Fibroblast of lung (primary cell): ENCODE measurements around the gene BCAS3. TPM values are rescaled to one million over a fixed set of nuclear protein-coding genes. Genes with fewer than 3 reads are reported as not detected.
A peak's percentile ranks its signal among the peaks of the same experiment; 100 is the strongest.

Source experiments
- DNase-seq, 2 donors: peaks; one replicate each; pipeline versions ENCODE4 v3.0.0 to v3.0.0-alpha.2; 2010; ENCODE audit warnings: low read depth in 2 of 2
- H2AFZ ChIP-seq: 2 replicates; pipeline ENCODE4 v1.5.1; 2012; ENCODE audit warnings: low read length, control low read depth, inconsistent platforms
- H3K27ac ChIP-seq: 2 replicates; pipeline ENCODE4 v1.5.1; 2011; ENCODE audit warnings: low read length, control low read depth; ENCODE audit not compliant: insufficient read depth
- H3K27me3 ChIP-seq: 2 replicates; pipeline ENCODE4 v1.5.1; 2011; ENCODE audit warnings: mild to moderate bottlenecking, low read length; ENCODE audit not compliant: control insufficient read depth, insufficient read depth
- H3K36me3 ChIP-seq: 2 replicates; pipeline ENCODE4 v1.5.1; 2011; ENCODE audit warnings: low read length; ENCODE audit not compliant: control insufficient read depth, insufficient read depth
- H3K4me1 ChIP-seq: 2 replicates; pipeline ENCODE4 v1.5.1; 2011; ENCODE audit warnings: low read length; ENCODE audit not compliant: control insufficient read depth, insufficient read depth; ENCODE audit errors: extremely low read depth
- H3K4me2 ChIP-seq: 2 replicates; pipeline ENCODE4 v1.5.1; 2011; ENCODE audit warnings: low read length, control low read depth; ENCODE audit not compliant: insufficient read depth; ENCODE audit errors: extremely low read depth
- H3K4me3 ChIP-seq, 4 experiments: fragments of 200-600 bp in 1 of 4; sonication (generic) in 1 of 4; replicated peaks in 1 of 4; 2 replicates each; pipeline ENCODE4 v1.5.1; 2011 to 2016; ENCODE audit warnings: low read length in 4 of 4, low read depth in 3 of 4, mild to moderate bottlenecking in 3 of 4, control low read depth in 2 of 4, inconsistent platforms in 1 of 4, mixed read lengths in 1 of 4; ENCODE audit not compliant: insufficient read depth in 1 of 4; ENCODE audit errors: control extremely low read depth in 1 of 4
- H3K79me2 ChIP-seq: 2 replicates; pipeline ENCODE4 v1.5.1; 2012; ENCODE audit warnings: mild to moderate bottlenecking, low read length, inconsistent platforms; ENCODE audit not compliant: control insufficient read depth, insufficient read depth
- H3K9ac ChIP-seq: 2 replicates; pipeline ENCODE4 v1.5.1; 2011; ENCODE audit warnings: mild to moderate bottlenecking, low read length, control low read depth; ENCODE audit not compliant: insufficient read depth
- H3K9me3 ChIP-seq: 2 replicates; pipeline ENCODE4 v1.5.1; 2012; ENCODE audit warnings: low read depth, low read length; ENCODE audit not compliant: control insufficient read depth, insufficient read depth
- H4K20me1 ChIP-seq: 2 replicates; pipeline ENCODE4 v1.5.1; 2011; ENCODE audit warnings: low read length; ENCODE audit not compliant: control insufficient read depth, insufficient read depth; ENCODE audit errors: extremely low read depth
- CTCF ChIP-seq, 2 donors: IDR thresholded peaks in 1 of 2; conservative IDR thresholded peaks in 1 of 2; 1 replicate in 1 of 2; 2 replicates in 1 of 2; pipeline ENCODE4 v1.5.1; 2011 to 2012; ENCODE audit warnings: low read length in 2 of 2, control low read depth in 1 of 2, inconsistent platforms in 1 of 2, low read depth in 1 of 2, mild to moderate bottlenecking in 1 of 2
- EZH2 ChIP-seq: IDR thresholded peaks from 2 replicates; pipeline ENCODE4 v1.5.1; 2012; ENCODE audit warnings: low read length, control low read depth, mild to moderate bottlenecking; ENCODE audit errors: missing control alignments
- polyA plus RNA-seq, 2 donors: library from polyadenylated mRNA; depleted of rRNA in 1 of 2; stranded (reverse) in 1 of 2; unstranded in 1 of 2; fragments of >200 nt; gene quantifications; 2 replicates each; pipeline ENCODE4 v1.2.1, GENCODE V29; 2011 to 2012; ENCODE audit warnings: missing spikeins in 1 of 2
- total RNA-seq: library from RNA; depleted of rRNA; stranded (reverse); fragments of >200 nt; gene quantifications from 2 replicates; pipeline ENCODE4 v1.2.1, GENCODE V29; 2014

BCAS3 gene
- total and polyA plus RNA-seq, 2 donors (not counting 1 experiment from before 2014, with no cell fraction given) = 9.9 to 43.6 TPM

- H2AFZ ChIP-seq = no peak overlapping the region
- no peaks in the 10 kb centered on the region for H4K20me1 ChIP-seq
- H3K27ac ChIP-seq = peak overlapping the region; percentile 10
- no peaks in the 10 kb centered on the region for H3K36me3 ChIP-seq
- H3K4me2 ChIP-seq = no peak overlapping the region
- no peaks in the 10 kb centered on the region for H3K27me3 ChIP-seq
- H3K9me3 ChIP-seq = no peaks in the 10 kb centered on the region
- peak in 1 of 2 donors; percentile 29 for DNase-seq
- TF ChIP-seq EZH2 (no peak), CTCF (conservative IDR thresholded peaks at IDR 0.05 in 1 of 2, IDR thresholded peaks at IDR 0.05 in 1 of 2; ENCODE audit: low read depth in 1 of 2, low read length in 2 of 2) (no peak)
- H3K4me1 ChIP-seq = peaks cover 27% of the 10 kb centered on the region
- no peaks in the 10 kb centered on the region for H3K79me2 ChIP-seq
- H3K4me3 ChIP-seq = no peak overlapping the region
- H3K9ac ChIP-seq = no peak overlapping the region
Observed at GRCh38 chr17:61383689-61384201, 706.1 kb downstream of the BCAS3 start.

GRCh38 chr17:61384354-61384691 is 706.7 kb downstream of the BCAS3 start:
- Histone ChIP-seq H3K9me3 (no peaks in the 10 kb centered on the region), H3K4me1 (peaks cover 25% of the 10 kb centered on the region), H3K79me2 (no peaks in the 10 kb centered on the region), H3K9ac (no peak overlapping the region), H4K20me1 (no peaks in the 10 kb centered on the region), H3K4me2 (no peak overlapping the region), H3K27ac (no peak overlapping the region), H3K36me3 (no peaks in the 10 kb centered on the region), H2AFZ (no peak overlapping the region), H3K4me3 (no peak overlapping the region), H3K27me3 (no peaks in the 10 kb centered on the region)
- no peak for DNase-seq
- TF ChIP-seq CTCF (conservative IDR thresholded peaks at IDR 0.05 in 1 of 2, IDR thresholded peaks at IDR 0.05 in 1 of 2; ENCODE audit: low read depth in 1 of 2, low read length in 2 of 2) (no peak), EZH2 (no peak)

GRCh38 chr17:61384692-61385576 is 707.3 kb downstream of the BCAS3 start:
- Histone ChIP-seq H3K79me2 (no peaks in the 10 kb centered on the region), H3K27me3 (no peaks in the 10 kb centered on the region), H4K20me1 (no peaks in the 10 kb centered on the region), H3K4me2 (no peak overlapping the region), H2AFZ (no peak overlapping the region), H3K4me1 (peaks cover 23% of the 10 kb centered on the region), H3K9me3 (no peaks in the 10 kb centered on the region), H3K9ac (no peak overlapping the region), H3K36me3 (no peaks in the 10 kb centered on the region), H3K27ac (no peak overlapping the region), H3K4me3 (no peak overlapping the region)
- DNase-seq = no peak
- TF ChIP-seq EZH2 = no peak
- TF ChIP-seq CTCF (conservative IDR thresholded peaks at IDR 0.05 in 1 of 2, IDR thresholded peaks at IDR 0.05 in 1 of 2; ENCODE audit: low read depth in 1 of 2, low read length in 2 of 2) = no peak
